H1 (cell line): ENCODE data around the gene ONECUT2. TPM values are rescaled to one million over a fixed set of nuclear protein-coding genes. Genes with fewer than 3 reads are reported as not detected.

Source experiments
- CTCF ChIA-PET: fragments of 300-600 bp; sonication (Branson Sonifier 250); formaldehyde crosslinking; loops from one replicate; lab custom pipeline; 2021; ENCODE audit not compliant: partially characterized antibody; lab: Charles Lee
- POLR2A ChIA-PET: fragments of 300-600 bp; sonication (Branson Sonifier 250); formaldehyde crosslinking; loops from one replicate; lab custom pipeline; 2021; ENCODE audit warnings: inconsistent platforms; ENCODE audit not compliant: partially characterized antibody; lab: Charles Lee
- DNase-seq, 2 experiments: peaks; one replicate each; pipeline versions ENCODE4 v3.0.0 to v3.0.0-alpha.2; 2010 to 2022; ENCODE audit warnings: low spot score in 2 of 2, low read depth in 1 of 2, mixed read lengths in 1 of 2
- FAIRE-seq: peaks from 2 replicates; lab custom pipeline; 2011; peaks lifted over from hg19 to GRCh38; lab: Jason Lieb, UNC
- H2AFZ ChIP-seq: 2 replicates; pipeline ENCODE4 v1.8.1; 2012; ENCODE audit warnings: low read length, inconsistent platforms
- H2AK5ac ChIP-seq: 2 replicates; pipeline ENCODE4 v1.6.1; 2013; ENCODE audit warnings: low read depth, low read length
- H2BK120ac ChIP-seq: replicated peaks from 2 replicates; pipeline ENCODE3; 2013; ENCODE audit warnings: low read depth, low read length, inconsistent platforms
- H2BK12ac ChIP-seq: 2 replicates; pipeline ENCODE4 v1.6.1; 2013; ENCODE audit warnings: low read depth, low read length
- H2BK15ac ChIP-seq: 2 replicates; pipeline ENCODE4 v1.6.1; 2013; ENCODE audit warnings: low read length
- H2BK20ac ChIP-seq: 2 replicates; pipeline ENCODE4 v1.6.1; 2013; ENCODE audit warnings: low read length
- H2BK5ac ChIP-seq: 2 replicates; pipeline ENCODE4 v1.6.1; 2013; ENCODE audit warnings: low read depth, low read length
- H3K14ac ChIP-seq: 2 replicates; pipeline ENCODE4 v1.6.1; 2013; ENCODE audit warnings: inconsistent platforms; ENCODE audit not compliant: insufficient read length
- H3K18ac ChIP-seq: 2 replicates; pipeline ENCODE4 v1.6.1; 2013; ENCODE audit warnings: low read length; ENCODE audit errors: extremely low read depth
- H3K23ac ChIP-seq: 2 replicates; pipeline ENCODE4 v1.6.1; 2013; ENCODE audit warnings: inconsistent platforms; ENCODE audit not compliant: insufficient read length
- H3K23me2 ChIP-seq: 2 replicates; pipeline ENCODE4 v1.6.1; 2013; ENCODE audit warnings: low read depth, low read length
- H3K27ac ChIP-seq: 2 replicates; pipeline ENCODE4 v1.6.1; 2011; ENCODE audit warnings: low read depth, low read length, inconsistent platforms
- H3K27me3 ChIP-seq, 4 experiments: replicated peaks in 1 of 4; 1 replicate in 1 of 4; 2 replicates in 3 of 4; pipeline versions ENCODE4 v1.6.1 to v1.8.1; 2011 to 2013; ENCODE audit warnings: low read length in 3 of 4, mild to moderate bottlenecking in 3 of 4, inconsistent platforms in 2 of 4, mixed read lengths in 2 of 4, moderate library complexity in 1 of 4; ENCODE audit not compliant: control insufficient read depth in 3 of 4, insufficient read depth in 3 of 4; ENCODE audit errors: extremely low read depth in 1 of 4
- H3K36me3 ChIP-seq, 4 experiments: 2 replicates each; pipeline versions ENCODE4 v1.6.1 to v1.8.1; 2011 to 2013; ENCODE audit warnings: mild to moderate bottlenecking in 4 of 4, low read length in 3 of 4, moderate library complexity in 2 of 4, control low read depth in 1 of 4, inconsistent platforms in 1 of 4; ENCODE audit not compliant: insufficient read depth in 4 of 4, control insufficient read depth in 2 of 4
- H3K4ac ChIP-seq: replicated peaks from 2 replicates; pipeline ENCODE3; 2013; ENCODE audit warnings: low read length, low read depth, mixed read lengths, inconsistent platforms; ENCODE audit not compliant: insufficient read length
- H3K4me1 ChIP-seq, 4 experiments: replicated peaks in 1 of 4; 1 replicate in 1 of 4; 2 replicates in 3 of 4; pipeline versions ENCODE4 v1.6.1 to v1.8.1; 2011 to 2013; ENCODE audit warnings: low read length in 3 of 4, inconsistent platforms in 2 of 4, mixed read lengths in 1 of 4; ENCODE audit not compliant: insufficient read depth in 4 of 4, control insufficient read depth in 3 of 4
- H3K4me2 ChIP-seq, 2 experiments: 2 replicates each; pipeline versions ENCODE4 v1.6.1 to v1.8.1; 2011 to 2013; ENCODE audit warnings: low read depth in 2 of 2, low read length in 2 of 2, control low read depth in 1 of 2, inconsistent platforms in 1 of 2, mild to moderate bottlenecking in 1 of 2; ENCODE audit not compliant: insufficient read depth in 1 of 2
- H3K4me3 ChIP-seq, 4 experiments: fragments of 200-600, 300-600 bp in 1 of 4; sonication (generic), shearing (Covaris generic), sonication (Bioruptor Twin) in 1 of 4; 2 replicates each; pipeline versions ENCODE4 v1.5.1 to v1.8.1; 2011 to 2016; ENCODE audit warnings: low read length in 4 of 4, low read depth in 3 of 4, control low read depth in 2 of 4, inconsistent platforms in 2 of 4, mild to moderate bottlenecking in 2 of 4, mixed read lengths in 1 of 4, moderate library complexity in 1 of 4; ENCODE audit not compliant: insufficient read depth in 2 of 4; ENCODE audit errors: extremely low read depth in 1 of 4
- H3K56ac ChIP-seq: replicated peaks from 2 replicates; pipeline ENCODE3; 2013; ENCODE audit warnings: low read depth, mild to moderate bottlenecking, mixed read lengths, low read length, inconsistent platforms; ENCODE audit not compliant: insufficient read length
- H3K79me1 ChIP-seq: 2 replicates; pipeline ENCODE4 v1.6.1; 2013; ENCODE audit warnings: low read depth, low read length, control low read depth
- H3K79me2 ChIP-seq, 2 experiments: 2 replicates each; pipeline versions ENCODE4 v1.6.1 to v1.8.1; 2012 to 2013; ENCODE audit warnings: low read length in 2 of 2, mild to moderate bottlenecking in 2 of 2, inconsistent platforms in 1 of 2; ENCODE audit not compliant: insufficient read depth in 2 of 2, control insufficient read depth in 1 of 2
- H3K9ac ChIP-seq, 4 experiments: replicated peaks in 1 of 4; 1 replicate in 1 of 4; 2 replicates in 3 of 4; pipeline versions ENCODE4 v1.6.1 to v1.8.1; 2011 to 2013; ENCODE audit warnings: low read depth in 3 of 4, low read length in 3 of 4, control low read depth in 2 of 4, mild to moderate bottlenecking in 2 of 4, moderate library complexity in 2 of 4, inconsistent platforms in 1 of 4; ENCODE audit errors: extremely low read depth in 1 of 4
- H3K9me3 ChIP-seq, 2 experiments: 2 replicates each; pipeline versions ENCODE4 v1.6.1 to v1.8.1; 2012 to 2013; ENCODE audit warnings: mild to moderate bottlenecking in 2 of 2, moderate library complexity in 2 of 2, control low read depth in 1 of 2, inconsistent platforms in 1 of 2, low read depth in 1 of 2, low read length in 1 of 2, mixed read lengths in 1 of 2; ENCODE audit not compliant: insufficient read depth in 2 of 2
- H4K20me1 ChIP-seq, 2 experiments: replicated peaks in 1 of 2; 2 replicates each; pipeline versions ENCODE3 to v1.8.1; 2011 to 2013; ENCODE audit warnings: inconsistent platforms in 2 of 2, low read length in 2 of 2, mild to moderate bottlenecking in 1 of 2; ENCODE audit not compliant: insufficient read depth in 2 of 2, control insufficient read depth in 1 of 2
- H4K5ac ChIP-seq: 2 replicates; pipeline ENCODE4 v1.6.1; 2013; ENCODE audit warnings: low read length, low read depth, mixed read lengths, inconsistent platforms; ENCODE audit not compliant: insufficient read length
- H4K8ac ChIP-seq: 2 replicates; pipeline ENCODE4 v1.8.0; 2013; ENCODE audit warnings: mild to moderate bottlenecking, moderate library complexity, low read length, inconsistent platforms; ENCODE audit not compliant: insufficient read depth; ENCODE audit errors: extremely low read depth
- H4K91ac ChIP-seq: replicated peaks from 2 replicates; pipeline ENCODE3; 2013; ENCODE audit warnings: low read length, mixed read lengths, inconsistent platforms; ENCODE audit not compliant: insufficient read length
- EGR1 ChIP-seq: IDR thresholded peaks from 2 replicates; pipeline ENCODE4 v1.6.1; 2011; ENCODE audit warnings: low read depth, low read length, borderline replicate concordance
- FOSL1 ChIP-seq: IDR thresholded peaks from 2 replicates; pipeline ENCODE4 v1.6.1; 2011; ENCODE audit warnings: mild to moderate bottlenecking, low read depth, low read length, moderate library complexity; ENCODE audit not compliant: insufficient read depth
- POU5F1 ChIP-seq: IDR thresholded peaks from 2 replicates; pipeline ENCODE4 v1.6.1; 2011; ENCODE audit warnings: low read depth, mild to moderate bottlenecking, low read length, moderate library complexity
- YY1 ChIP-seq: IDR thresholded peaks from 2 replicates; pipeline ENCODE4 v1.6.1; 2011; ENCODE audit warnings: low read depth, mild to moderate bottlenecking, low read length
- polyA plus RNA-seq, 7 experiments: library from polyadenylated mRNA; depleted of rRNA in 3 of 7; stranded (reverse) in 5 of 7; unstranded in 2 of 7; fragments of >200 nt in 5 of 7; fragments of 200-250 nt in 2 of 7; gene quantifications; 1 replicate in 5 of 7; 2 replicates in 1 of 7; 4 replicates in 1 of 7; pipeline versions ENCODE4 v1.2.1 to v1.2.3, GENCODE V29; 2011 to 2013; ENCODE audit warnings: missing spikeins in 2 of 7, mixed read lengths in 2 of 7
- total RNA-seq: library from RNA; stranded (reverse); fragmentation: NEBNext Ultra II Directional; extraction: Animal tissue kit (Norgen Biotek cat#: 25700); gene quantifications from 2 replicates; pipeline ENCODE4 v1.2.1, GENCODE V29; 2021

ONECUT2 gene
- total and polyA plus RNA-seq, 2 of the 8 experiments (the other 6 are each of a cell fraction or from before 2014, with no cell fraction given) = 0.38 to 1.9 TPM

DNA sequence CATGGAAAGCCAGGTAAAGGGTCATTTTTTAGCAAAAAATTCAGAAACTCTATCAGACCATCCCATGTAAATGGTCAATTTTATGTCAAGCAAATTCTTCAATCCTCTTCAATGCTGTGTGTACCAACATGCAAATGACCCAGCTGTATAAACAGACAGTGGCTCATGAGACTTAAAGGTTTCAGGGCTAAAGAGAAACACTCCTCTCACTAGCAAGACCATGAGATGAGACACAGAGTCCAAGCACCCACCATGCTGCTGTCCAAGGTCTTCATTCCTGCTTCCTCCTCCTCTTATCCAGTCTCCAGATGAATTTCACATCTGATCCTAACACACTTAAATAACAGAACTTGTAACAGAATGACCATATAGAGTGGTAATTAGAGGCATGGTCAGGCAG is 30.8 kb upstream of the ONECUT2 start:
- H2BK120ac ChIP-seq = no peak overlapping the region
- H3K36me3 ChIP-seq = no peaks in the 10 kb centered on the region
- H3K4me3 ChIP-seq = no peak overlapping the region
- no peak overlapping the region for H4K91ac ChIP-seq
- no peak overlapping the region for H2AFZ ChIP-seq
- no peaks in the 10 kb centered on the region for H3K79me1 ChIP-seq
- no peaks in the 10 kb centered on the region for H3K27me3 ChIP-seq
- no peak overlapping the region for H3K56ac ChIP-seq
- no peak for FAIRE-seq
- H4K8ac ChIP-seq = no peak overlapping the region
- H3K4me1 ChIP-seq = no peaks in the 10 kb centered on the region
- H2AK5ac ChIP-seq = no peak overlapping the region
- H4K20me1 ChIP-seq = no peaks in the 10 kb centered on the region
- no peak overlapping the region for H3K9ac ChIP-seq
- no peak overlapping the region for H3K4ac ChIP-seq
- no peak overlapping the region for H3K23ac ChIP-seq
- DNase-seq = no peak
- POLR2A ChIA-PET = no interaction called here
- no peak overlapping the region for H2BK5ac ChIP-seq
- no peak overlapping the region for H3K18ac ChIP-seq
- no peak overlapping the region for H3K4me2 ChIP-seq
- no peaks in the 10 kb centered on the region for H3K79me2 ChIP-seq
- H2BK20ac ChIP-seq = no peak overlapping the region
- no peak for TF ChIP-seq FOSL1
- no peak for TF ChIP-seq YY1
- TF ChIP-seq EGR1 = no peak
- no peak for TF ChIP-seq POU5F1
- TF ChIP-seq, all 59 proteins: peak for 0
- H3K23me2 ChIP-seq = no peaks in the 10 kb centered on the region
- no peak overlapping the region for H3K27ac ChIP-seq
- no peak overlapping the region for H2BK12ac ChIP-seq
- no peak overlapping the region for H4K5ac ChIP-seq
- H3K14ac ChIP-seq = no peak overlapping the region
- CTCF ChIA-PET = interaction anchor here (0.9 kb wide), 1 partner anchor 13 kb away, joined by 4 read pairs; no protein-coding TSS in a partner anchor
- H2BK15ac ChIP-seq = no peak overlapping the region
- no peaks in the 10 kb centered on the region for H3K9me3 ChIP-seq
